RCC 7860 (cell line): Measurements from ENCODE around the gene AP5Z1.
"Not testable (repeated sequence)": the region's sequence is repeated elsewhere in the genome, so short reads cannot be mapped to it uniquely, and the experiment has no call there.

Experiments used
- DNase-seq: peaks from one replicate; pipeline ENCODE4 v3.0.0-alpha.2; 2015; ENCODE audit warnings: low spot score
- FAIRE-seq: peaks from 2 replicates; lab custom pipeline; 2012; peaks lifted over from hg19 to GRCh38; lab: Jason Lieb, UNC

Gene AP5Z1

DNA sequence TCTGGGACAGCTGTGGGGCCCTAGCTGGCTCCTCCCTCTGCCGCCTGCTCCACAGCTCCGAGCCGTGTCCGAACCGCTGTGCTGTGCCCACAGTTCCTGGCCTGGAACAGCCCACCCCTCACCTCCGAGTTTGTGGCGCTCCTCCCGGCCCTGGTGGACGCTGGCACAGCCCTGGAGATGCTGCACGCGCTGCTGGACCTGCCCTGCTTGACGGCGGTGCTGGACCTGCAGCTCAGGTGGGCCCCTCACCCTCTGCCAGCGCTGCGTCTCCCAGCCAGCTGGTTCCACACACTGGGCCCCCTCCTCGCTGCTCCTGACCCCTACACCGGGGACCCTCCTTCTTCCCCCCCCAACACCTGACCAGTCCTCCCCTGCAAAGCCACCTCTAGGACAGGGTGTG is 12.1 kb downstream of the AP5Z1 start:
- DNase-seq (no peak), FAIRE-seq (no peak)

DNA sequence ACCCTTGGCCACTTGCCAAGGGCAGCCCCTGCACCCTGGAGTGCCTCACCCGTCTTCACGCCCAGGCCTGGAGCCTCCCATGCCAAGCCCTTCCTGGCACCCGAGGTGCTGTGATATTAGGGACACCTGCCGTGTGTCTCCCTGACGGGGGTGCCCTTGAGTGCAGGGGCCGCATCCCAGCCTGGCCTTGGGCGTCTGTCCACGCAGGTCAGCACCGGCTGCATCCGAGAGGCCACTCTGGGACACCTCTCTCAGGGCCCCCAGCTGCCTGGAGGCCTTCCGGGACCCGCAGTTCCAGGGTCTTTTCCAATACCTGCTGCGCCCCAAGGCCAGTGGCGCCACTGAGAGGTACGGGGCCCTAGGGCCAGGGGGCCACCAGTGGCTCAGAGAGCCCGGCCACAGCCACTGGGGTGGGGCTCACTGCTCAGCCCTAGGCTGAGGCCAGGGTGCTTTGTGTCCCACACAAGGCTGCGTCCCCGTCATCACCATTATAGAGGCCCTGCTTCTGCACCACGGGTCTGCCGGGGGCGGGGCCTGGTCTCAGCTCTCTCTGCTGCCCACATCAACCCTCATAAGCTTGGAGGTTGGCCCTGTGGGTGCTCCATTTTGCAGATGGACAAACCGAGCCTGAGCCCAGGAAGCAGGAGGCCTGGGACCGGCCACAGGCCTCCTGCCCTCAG is 12.7 kb downstream of the AP5Z1 start:
- no peak for DNase-seq
- FAIRE-seq = no peak

DNA sequence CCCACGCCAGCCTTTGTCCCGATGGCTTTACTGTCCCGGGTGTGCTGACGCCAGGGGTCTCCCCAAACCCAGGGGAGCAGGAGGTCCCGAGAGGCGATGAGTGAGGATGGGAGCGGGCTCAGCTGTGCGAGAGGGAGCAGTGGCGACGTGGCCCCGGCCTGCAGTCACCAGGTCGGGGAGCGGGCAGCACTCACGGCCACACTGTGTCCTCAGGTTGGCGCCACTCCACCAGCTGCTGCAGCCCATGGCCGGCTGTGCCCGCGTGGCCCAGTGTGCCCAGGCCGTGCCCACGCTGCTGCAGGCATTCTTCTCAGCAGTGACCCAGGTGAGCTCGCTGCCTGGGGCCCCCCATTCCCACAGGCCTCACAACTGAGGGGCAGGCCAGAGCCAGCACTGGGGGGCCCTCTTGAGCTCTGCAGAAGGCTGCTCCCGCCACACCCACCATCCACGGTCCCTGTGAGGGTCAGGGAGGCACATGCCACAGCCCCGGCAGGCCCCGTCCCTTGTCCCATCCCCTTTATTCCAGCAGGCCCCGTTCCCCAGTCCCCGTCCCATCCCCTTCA is 13.3 kb downstream of the AP5Z1 start:
- FAIRE-seq = no peak
- no peak for DNase-seq

DNA sequence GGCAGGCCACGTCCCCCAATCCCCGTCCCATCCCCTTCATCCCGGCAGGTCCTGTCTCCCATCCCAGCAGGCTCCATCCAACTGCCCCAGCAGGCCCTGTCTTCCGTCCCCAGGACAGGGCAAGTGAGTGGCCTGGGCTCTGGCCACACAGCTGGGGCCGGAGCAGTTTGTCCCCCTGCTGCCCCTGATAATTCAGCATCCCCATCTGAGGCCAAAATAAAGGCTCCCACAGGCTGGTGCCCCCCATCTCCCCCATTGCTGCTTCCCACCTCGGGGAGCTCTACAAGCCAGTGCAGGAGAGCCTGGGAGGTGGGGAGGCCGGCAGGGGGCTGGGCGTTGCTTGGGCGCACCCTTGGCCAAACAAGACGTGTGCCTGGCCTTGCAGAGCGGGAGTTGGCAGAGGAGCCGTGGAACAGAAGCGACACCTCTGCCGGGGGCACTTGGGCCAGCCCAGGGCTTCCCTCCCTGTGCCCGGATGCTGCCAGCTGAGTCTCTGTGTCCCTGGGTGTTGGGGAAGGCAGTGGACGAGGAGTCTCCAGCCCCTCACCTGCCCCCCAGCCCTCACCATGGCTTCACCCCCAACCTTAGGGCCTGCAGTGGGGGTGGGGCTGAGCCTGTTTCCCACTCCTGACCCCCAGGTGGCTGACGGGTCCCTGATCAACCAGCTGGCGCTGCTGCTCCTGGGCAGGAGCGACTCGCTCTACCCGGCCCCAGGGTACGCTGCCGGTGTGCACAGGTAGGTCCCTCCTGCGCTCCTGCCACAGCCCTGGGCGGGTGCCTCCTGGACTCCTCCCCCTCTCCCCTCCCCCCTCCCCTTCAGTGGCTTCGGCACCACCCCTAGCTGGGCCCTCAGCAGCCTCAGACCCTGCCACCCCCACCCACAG is 14.0 kb downstream of the AP5Z1 start:
- DNase-seq (no peak), FAIRE-seq (no peak)

DNA sequence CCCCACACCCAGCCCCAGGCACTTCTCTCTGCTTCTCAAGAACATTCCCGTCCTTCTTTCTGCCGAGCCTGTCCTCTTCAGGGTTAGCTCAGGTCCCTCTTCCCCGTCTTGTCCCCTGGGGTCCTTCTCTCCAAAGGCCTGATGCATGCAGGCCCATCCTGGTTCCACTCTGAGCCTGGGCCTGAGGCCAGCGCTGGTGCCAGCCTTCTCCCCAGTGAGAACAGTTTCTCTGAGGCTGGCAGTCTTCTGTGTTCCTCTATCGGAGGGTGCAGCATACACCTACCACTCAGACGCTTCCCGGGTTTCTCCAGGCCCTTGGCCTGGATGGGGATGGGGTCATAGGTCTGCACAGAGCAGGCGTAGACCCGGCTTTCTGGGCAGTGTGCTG is 14.6 kb downstream of the AP5Z1 start:
- FAIRE-seq (no peak), DNase-seq (no peak)

DNA sequence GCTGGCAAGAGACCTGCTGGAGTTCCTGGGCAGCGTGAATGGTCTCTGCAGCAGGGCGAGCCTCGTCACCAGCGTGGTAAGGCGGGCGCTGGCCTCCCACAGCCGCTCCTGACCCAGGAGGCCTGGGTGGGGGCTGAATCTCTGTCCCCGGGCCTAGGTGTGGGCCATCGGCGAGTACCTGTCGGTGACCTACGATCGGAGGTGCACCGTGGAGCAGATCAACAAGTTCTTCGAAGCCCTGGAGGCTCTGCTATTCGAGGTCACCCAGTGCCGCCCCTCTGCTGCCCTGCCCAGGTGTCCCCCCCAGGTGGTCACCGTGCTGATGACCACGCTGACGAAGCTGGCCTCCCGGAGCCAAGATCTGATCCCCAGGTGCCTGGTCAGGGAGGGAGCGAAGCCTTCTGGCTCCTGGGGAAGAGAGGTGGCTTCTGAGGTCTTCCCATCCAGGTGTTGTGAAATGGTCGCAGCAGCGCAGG is 15.1 kb downstream of the AP5Z1 start:
- DNase-seq (no peak), FAIRE-seq (no peak)

DNA sequence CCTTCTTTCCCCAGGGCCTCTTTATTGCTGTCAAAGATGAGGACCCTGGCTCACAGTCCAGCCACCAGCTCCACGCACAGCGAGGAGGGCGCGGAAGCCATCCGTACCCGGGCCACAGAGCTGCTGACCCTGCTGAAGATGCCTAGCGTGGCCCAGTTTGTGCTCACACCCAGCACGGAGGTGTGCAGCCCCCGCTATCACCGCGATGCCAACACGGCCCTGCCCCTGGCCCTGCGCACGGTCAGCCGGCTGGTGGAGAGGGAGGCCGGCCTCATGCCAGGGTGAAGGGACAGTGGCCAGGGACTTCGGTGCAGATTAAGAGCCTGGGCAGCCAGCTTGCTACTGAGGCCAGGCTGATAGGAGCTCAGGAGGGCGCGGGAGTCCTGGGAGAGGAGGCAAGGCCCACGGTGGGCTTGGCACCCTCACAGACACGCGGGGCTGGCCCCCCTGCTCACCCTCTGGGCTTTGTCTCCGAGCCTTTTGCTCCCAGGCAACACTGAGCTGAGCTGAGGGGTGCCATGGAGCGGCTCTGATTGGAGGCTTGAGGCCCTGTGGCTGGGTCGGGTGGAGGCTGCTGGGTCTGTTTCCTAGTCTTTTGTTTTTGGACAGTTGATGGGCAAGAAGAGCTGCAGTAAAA is 15.8 kb downstream of the AP5Z1 start:
- DNase-seq (no peak), FAIRE-seq (no peak)

DNA sequence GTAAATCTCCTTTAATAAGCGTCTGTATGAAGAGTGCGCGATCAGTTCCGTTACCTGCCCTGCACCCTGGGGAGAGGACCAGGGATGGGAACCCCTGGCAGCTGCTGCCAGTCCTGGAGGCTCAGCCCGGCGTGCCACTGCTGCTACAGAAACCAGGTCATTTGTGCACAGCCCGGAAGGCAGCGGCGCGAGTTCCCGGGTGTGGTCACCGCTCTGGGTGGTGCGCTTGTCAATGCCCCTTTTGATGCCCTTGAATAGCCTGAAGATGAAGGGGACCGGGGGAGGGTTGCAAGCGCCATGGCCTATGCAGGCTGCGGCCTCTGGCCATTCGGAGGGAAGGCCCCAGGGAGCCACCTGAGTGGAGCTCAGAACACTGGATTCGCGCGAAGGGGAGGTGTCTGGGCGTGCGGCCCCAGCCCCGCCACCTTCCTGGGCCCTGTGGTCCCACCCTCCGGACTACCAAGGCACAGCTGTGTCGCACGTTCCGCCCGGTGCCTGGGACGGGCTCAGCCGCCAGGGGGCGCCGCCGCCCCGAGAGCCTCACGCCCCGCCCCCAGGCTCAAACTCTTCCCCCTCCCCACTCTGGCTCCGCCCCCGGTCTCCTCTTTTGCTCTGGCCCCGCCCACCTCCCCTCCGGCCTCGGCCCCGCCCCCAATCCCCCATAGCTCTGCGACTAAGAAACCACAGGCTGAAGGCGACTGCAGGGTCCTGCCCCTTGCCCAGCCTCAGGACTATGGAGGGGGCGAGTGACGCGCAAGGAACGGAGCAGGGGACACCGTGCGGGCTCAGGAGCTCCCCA is 16.5 kb downstream of the AP5Z1 start:
- DNase-seq = no peak

DNA sequence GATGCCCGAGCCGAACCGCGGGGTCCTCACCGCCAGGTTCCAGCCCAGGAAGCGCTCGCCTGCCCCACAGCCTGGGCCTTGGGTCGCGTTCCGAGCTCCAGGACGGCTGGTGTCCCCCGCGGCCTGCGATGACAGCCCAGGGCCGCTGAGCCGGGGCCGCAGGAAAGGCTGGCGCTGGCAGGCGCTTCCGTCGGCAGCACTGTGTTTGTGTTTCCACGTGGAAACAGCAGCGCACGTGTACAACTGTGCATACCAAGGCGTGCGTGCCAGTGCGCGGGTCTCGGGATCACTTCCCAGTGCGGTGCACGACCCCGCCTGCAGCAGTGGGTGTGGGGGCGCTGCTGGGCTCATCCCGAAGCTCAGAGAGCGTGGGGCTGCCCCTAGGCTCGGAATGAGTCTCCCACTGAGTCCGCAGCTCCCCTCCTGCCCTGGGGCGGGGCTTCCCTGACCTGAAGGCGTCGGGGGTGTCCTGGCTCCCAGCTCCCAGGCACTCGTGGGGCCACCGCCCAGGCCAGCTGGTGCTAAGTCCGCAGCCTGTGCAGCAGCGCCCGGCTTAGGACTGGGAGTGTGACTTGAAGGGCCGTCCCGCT is 17.2 kb downstream of the AP5Z1 start:
- FAIRE-seq = no peak

More for the DNA sequence above, 16.5 kb downstream of the AP5Z1 start:
- FAIRE-seq = no peak

DNA sequence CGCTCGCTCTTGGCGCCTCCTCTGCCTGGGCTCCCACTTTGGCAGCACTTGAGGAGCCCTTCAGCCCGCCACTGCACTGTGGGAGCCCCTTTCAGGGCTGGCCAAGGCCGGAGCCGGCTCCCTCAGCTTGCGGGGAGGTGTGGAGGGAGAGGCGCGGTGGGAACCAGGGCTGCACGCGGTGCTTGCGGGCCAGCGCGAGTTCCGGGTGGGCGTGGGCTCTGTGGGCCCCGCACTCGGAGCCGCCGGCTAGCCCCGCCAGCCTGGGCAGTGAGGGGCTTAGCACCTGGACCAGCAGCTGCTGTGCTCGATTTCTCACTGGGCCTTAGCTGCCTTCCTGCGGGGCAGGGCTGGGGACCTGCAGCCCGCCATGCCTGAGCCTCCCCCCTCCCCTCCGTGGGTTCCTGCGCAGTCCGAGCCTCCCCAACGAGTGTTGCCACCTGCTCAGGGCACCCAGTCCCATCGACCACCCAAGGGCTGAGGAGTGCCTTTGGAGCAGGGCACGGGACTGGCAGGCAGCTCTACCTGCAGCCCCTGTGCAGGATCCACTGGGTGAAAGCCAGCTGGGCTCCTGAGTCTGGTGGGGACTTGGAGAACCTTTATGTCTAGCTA is 18.1 kb downstream of the AP5Z1 start:
- FAIRE-seq = not testable (repeated sequence)

More for the DNA sequence above, 17.2 kb downstream of the AP5Z1 start:
- no peak for DNase-seq

DNA sequence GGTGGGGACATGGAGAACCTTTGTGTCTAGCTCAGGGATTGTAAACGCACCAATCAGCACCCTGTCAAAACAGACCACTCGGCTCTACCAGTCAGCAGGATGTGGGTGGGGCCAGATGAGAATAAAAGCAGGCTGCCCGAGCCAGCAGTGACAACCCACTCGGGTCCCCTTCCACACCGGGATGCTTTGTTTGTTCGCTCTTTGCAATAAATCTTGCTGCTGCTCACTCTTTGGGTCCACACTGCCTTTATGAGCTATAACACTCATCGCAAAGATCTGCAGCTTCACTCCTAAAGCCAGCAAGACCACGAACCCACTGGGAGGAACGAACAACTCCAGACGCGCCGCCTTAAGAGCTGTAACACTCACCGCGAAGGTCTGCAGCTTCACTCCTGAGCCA is 18.7 kb downstream of the AP5Z1 start:
- FAIRE-seq = not testable (repeated sequence)

More for the DNA sequence above, 18.1 kb downstream of the AP5Z1 start:
- not testable (repeated sequence) for DNase-seq

DNA sequence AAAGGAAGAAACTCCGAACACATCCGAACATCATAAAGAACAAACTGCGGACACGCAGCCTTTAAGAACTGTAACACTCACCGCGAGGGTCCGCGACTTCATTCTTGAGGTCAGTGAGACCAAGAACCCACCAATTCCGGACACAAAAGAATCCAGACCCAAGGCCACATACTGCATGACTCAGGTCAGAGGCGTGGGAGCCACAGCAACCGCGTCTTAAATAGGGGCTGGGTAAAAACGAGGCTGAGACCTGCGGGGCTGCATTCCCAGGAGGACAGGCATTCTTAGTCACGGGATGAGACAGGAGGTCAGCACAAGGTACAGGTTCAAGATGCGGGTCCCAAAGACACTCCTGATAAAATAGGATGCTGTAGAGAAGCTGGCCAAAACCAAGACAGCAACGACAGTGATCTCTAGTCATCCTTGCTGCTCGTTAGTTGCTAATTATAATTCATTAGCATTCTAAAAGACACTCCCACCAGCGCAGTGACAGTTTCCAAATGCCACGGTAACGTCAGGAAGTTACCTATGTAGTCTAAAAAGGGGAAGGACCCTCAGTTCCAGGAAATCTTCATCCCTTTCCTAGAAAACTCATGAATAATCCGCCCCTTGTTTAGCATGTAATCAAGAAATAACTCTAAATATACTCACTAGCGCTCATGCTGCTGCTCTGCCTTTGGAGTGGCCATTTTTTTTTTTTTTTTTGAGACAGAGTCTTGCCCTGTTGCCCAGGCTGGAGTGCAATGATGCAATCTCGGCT is 19.3 kb downstream of the AP5Z1 start:
- FAIRE-seq (no peak), DNase-seq (peak; percentile 56)

More for the DNA sequence above, 18.7 kb downstream of the AP5Z1 start:
- not testable (repeated sequence) for DNase-seq

DNA sequence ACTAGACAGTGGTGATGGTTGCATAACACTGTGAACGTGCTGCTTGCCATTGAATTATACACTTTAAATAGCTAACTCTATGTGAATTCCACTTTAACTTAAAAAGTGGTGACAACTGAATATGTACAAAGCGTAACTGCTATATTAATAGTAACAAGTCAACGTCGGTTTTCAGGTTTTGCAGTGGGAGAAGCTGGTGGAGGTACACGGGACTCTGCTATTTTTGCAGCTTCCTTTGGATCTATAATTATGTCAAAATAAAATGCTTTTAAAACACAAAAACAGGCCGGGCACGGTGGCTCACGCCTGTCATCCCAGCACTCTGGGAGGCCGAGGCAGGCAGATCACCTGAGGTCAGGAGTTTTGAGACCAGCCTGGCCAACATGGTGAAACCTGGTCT is 21.0 kb downstream of the AP5Z1 start:
- FAIRE-seq = no peak
- DNase-seq = no peak

DNA sequence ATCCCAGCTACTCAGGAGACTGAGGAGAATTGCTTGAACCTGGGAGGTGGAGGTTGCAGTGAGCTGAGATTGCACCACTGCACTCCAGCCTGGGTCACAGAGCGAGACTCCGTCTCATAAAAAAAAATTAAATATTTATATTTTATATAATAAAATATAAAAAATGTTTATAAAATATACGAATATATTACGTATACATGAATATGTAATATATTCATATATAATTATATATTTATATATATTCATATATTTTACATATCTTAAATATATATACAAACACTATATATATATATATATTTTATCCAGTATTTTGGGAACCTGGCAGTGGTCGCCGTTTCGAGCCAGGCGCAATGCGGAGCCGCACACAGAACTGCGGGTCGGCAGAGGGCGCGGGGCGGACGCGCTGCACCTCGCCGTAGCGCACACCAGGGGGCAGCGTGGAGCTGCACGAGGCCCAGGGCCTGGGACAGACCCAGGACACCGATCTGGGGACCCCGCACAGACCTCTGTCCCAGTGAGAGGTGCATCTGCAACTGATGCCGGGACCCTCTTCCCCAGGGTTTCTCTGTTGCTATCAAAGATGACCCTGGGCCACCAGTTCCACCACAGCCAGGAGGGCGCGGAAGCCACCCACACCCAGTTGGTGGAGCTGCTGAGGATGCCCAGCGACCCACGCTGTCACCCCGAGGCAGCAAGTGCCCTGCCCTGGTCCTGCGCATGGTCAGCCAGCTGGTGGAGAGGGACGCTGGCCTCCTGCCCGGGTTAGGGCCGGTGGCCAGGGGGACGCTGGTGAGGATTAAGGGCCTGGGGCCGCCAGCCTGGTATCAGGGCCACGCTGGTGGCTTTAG is 22.7 kb downstream of the AP5Z1 start:
- FAIRE-seq (peak; percentile 57), DNase-seq (no peak)

DNA sequence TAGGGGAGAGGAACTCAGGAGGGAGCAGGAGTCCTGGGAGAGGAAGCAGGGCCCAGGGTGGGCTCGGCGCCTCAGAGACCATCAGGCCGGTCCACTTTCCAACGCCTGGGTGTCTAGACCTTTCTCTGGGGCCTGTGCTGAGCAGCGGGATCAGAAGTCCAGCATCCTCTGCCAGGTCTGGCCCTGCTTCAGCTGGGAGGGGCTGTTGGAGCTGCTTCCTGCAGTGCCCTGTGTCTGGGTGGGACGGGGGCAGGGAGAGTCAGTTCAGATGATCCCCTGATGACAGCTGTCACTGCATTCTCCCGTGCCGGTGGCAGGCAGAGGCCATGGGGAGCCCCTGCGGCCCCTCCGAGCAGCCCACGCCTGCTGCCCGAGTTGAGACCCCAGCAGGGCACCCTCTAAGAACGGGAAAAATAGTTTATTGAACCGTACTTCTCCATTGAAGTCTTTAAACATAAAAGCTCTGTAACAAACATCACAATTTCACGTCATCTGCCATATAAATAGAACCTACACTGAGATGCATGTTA is 23.3 kb downstream of the AP5Z1 start:
- DNase-seq (no peak), FAIRE-seq (no peak)

DNA sequence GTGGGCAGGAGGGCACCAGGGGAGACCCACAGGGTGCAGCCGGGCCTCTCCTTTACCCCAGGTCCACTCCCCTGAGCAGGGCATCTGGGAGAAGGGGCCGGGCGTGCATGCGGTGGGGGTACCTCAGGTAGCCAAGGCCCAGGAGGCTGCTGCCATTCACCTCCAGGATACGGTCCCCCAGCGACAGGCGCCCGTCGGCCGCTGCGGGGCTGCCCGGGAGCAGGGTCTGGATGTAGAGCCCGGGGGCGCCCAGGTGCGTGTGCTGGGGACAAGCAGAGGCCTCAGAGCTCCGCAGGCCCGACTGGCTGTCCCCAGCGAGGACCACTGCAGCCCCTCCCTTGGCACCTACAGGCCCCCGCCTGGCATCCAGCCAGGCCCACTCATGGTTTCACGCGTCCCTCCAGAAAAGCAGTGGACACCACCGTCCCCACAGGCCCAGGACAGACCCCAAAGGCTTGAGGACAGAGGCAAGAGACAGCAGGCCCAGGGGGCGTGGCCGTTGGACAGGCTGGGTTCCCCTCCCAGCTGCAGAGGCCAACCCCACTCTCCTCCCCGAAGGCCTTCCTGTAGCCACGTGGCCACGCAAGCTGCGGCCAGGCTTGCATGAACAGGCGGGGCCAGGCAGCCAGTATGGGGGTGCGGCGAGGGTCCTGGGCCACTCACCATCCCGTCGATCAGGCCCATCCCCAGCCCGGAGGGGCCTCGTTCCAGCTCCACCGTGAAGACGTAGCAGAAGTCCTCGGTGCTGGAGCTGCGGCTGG is 24.3 kb downstream of the AP5Z1 start:
- DNase-seq (no peak), FAIRE-seq (no peak)

DNA sequence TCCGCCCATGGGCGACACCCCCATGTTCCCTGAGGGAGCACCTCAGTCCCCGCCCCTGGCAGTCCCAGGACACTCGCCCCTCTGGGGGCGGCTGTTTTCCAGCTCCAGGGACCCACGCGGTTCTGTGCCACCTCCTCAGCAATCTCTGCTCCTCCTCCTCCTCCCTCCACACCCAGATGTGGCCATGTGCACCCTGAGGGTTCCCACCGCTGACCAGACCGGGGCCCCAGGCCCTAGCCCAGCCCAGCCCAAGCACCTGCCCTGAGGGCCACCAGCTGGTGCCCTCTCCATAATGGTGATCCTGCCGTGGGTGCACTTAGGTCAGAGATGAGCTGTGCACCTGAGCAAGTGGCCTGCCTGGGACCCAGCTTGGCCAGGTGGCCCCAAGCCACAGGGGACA is 25.1 kb downstream of the AP5Z1 start:
- DNase-seq (no peak), FAIRE-seq (no peak)
